SU-DHL-6 (cell line): ENCODE data around the gene IFNL1.

Source experiments
- EZH2phosphoT487 ChIP-seq: fragments of 200-600 bp; sonication (generic), shearing (Covaris generic); conservative IDR thresholded peaks from 2 replicates; pipeline ENCODE4 v1.6.1; 2018; ENCODE audit warnings: mild to moderate bottlenecking, antibody characterized with exemption, low read length, moderate library complexity, mixed read lengths
- TF ChIP-seq, protein P1 (sequence below): fragments of 200-600 bp; sonication (generic); IDR thresholded peaks from one replicate; pipeline ENCODE4 v1.5.1; 2017; ENCODE audit warnings: antibody characterized with exemption, mild to moderate bottlenecking, low read length, moderate library complexity; ENCODE audit not compliant: insufficient read depth, poor library complexity, severe bottlenecking

DNA sequence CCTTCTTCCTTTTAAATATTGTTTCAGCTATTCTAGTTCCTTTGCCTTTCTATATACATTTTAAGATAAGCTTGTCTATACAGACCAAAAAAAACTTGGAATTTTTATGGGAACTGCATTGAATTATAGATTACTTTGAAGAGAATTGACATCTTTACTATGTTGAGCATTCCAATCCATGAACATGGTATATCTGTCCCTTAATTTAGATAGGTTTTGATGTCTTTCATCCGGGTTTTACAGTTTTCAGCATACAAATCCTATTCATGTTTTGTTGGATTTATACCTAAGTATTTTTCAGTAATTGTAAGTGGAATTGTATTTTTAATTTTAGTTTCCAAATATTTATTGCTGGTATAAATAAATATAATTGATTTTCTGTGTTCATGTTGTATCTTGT is 12.2 kb upstream of the IFNL1 start:
- TF ChIP-seq, protein P1, sequence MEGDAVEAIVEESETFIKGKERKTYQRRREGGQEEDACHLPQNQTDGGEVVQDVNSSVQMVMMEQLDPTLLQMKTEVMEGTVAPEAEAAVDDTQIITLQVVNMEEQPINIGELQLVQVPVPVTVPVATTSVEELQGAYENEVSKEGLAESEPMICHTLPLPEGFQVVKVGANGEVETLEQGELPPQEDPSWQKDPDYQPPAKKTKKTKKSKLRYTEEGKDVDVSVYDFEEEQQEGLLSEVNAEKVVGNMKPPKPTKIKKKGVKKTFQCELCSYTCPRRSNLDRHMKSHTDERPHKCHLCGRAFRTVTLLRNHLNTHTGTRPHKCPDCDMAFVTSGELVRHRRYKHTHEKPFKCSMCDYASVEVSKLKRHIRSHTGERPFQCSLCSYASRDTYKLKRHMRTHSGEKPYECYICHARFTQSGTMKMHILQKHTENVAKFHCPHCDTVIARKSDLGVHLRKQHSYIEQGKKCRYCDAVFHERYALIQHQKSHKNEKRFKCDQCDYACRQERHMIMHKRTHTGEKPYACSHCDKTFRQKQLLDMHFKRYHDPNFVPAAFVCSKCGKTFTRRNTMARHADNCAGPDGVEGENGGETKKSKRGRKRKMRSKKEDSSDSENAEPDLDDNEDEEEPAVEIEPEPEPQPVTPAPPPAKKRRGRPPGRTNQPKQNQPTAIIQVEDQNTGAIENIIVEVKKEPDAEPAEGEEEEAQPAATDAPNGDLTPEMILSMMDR, result no peak
- TF ChIP-seq EZH2phosphoT487, result no peak
